Testis (tissue), 3 donors: ENCODE measurements around the gene F12. TPM values are rescaled to one million over a fixed set of nuclear protein-coding genes. Genes with fewer than 3 reads are reported as not detected.

Source experiments
- DNase-seq: peaks from one replicate; pipeline ENCODE4 v3.0.0-alpha.2; 2019
- H3K27ac ChIP-seq, 2 donors: fragments of 200-600 bp; sonication (generic); one replicate each; pipeline ENCODE4 v1.5.1; 2019
- H3K27me3 ChIP-seq: fragments of 200-600 bp; sonication (generic); one replicate; pipeline ENCODE4 v1.5.1; 2019
- H3K36me3 ChIP-seq: fragments of 200-600 bp; sonication (generic); one replicate; pipeline ENCODE4 v1.5.1; 2017; ENCODE audit warnings: low read depth; ENCODE audit errors: missing control alignments
- H3K4me1 ChIP-seq: fragments of 200-600 bp; sonication (generic); one replicate; pipeline ENCODE4 v1.5.1; 2019
- H3K4me3 ChIP-seq, 2 donors: fragments of 200-600 bp; sonication (generic); one replicate each; pipeline ENCODE4 v1.5.1; 2017 to 2019
- H3K9me3 ChIP-seq: fragments of 200-600 bp; sonication (generic); one replicate; pipeline ENCODE4 v1.5.1; 2017
- CTCF ChIP-seq, 3 experiments: fragments of 450-650 bp in 2 of 3; fragments of 200-600 bp in 1 of 3; sonication (generic) in 1 of 3; IDR thresholded peaks; one replicate each; pipeline ENCODE4 v1.5.1; 2016 to 2019; ENCODE audit warnings: antibody characterized with exemption in 3 of 3, mild to moderate bottlenecking in 2 of 3, moderate library complexity in 1 of 3
- POLR2A ChIP-seq: fragments of 450-650 bp; IDR thresholded peaks from one replicate; pipeline ENCODE4 v1.6.1; 2017; ENCODE audit warnings: antibody characterized with exemption, mild to moderate bottlenecking, moderate library complexity
- WGBS, 2 donors: methylation state at CpG; one replicate each; pipeline ENCODE4 v1.1.5; 2018; 5-methylcytosine and 5-hydroxymethylcytosine counted together
- intact Hi-C: fragments of 100-400 bp; cut with DNase I; formaldehyde crosslinking; loops from one replicate; pipeline ENCODE4 v1.15.1; 2023; ENCODE audit warnings: low total_unique reads
- polyA plus RNA-seq: library from polyadenylated mRNA; stranded (reverse); fragments of 350-450 nt; fragmentation: Illumina TruSeq; extraction: RNeasy Lipid Tissue Mini Kit (QIAGEN cat#74804); gene quantifications from one replicate; pipeline ENCODE4 v1.2.3, GENCODE V29; 2014; ENCODE audit warnings: low read depth, low replicate concordance; ENCODE audit not compliant: insufficient read depth
- total RNA-seq, 2 donors: library from RNA; depleted of rRNA; stranded (reverse); fragments of >200 nt; gene quantifications; one replicate each; pipeline ENCODE4 v1.2.3, GENCODE V29; 2016

The F12 gene
- total and polyA plus RNA-seq, 3 donors from 2014 or later = 4.9 to 5.8 (median 5.3) TPM

- no peak for TF ChIP-seq POLR2A
- peak in 1 of 3 experiments; percentile 7 for TF ChIP-seq CTCF (IDR thresholded peaks at IDR 0.05)
- 0 to 8% methylated on average over 2 to 31 of the region's 31 CpGs for WGBS, 2 donors
- DNase-seq = peak; percentile 58
- Histone ChIP-seq H3K36me3 (no peaks in the 10 kb centered on the region), H3K27ac (peak overlapping the region; percentile 24 to 55), H3K4me1 (peaks cover 14% of the 10 kb centered on the region), H3K9me3 (no peaks in the 10 kb centered on the region), H3K27me3 (no peaks in the 10 kb centered on the region), H3K4me3 (peak overlapping the region; percentile 58 to 66)
- intact Hi-C loops = no loop called here
Measured at GRCh38 chr5:177453852-177454396, 44.6 kb upstream of the F12 start.

- intact Hi-C loops = no loop called here
Measured at GRCh38 chr5:177452688-177453638, 43.6 kb upstream of the F12 start.

GRCh38 chr5:177450667-177451424 lies 41.5 kb upstream of the F12 start:
- no peaks in the 10 kb centered on the region for H3K27me3 ChIP-seq
- no peaks in the 10 kb centered on the region for H3K36me3 ChIP-seq
- no peaks in the 10 kb centered on the region for H3K9me3 ChIP-seq
- no peak overlapping the region for H3K4me3 ChIP-seq
- H3K4me1 ChIP-seq = peaks cover 26% of the 10 kb centered on the region
- WGBS, 2 donors = 70 to 84% methylated on average over 8 to 9 of the region's 10 CpGs
- intact Hi-C loops = no loop called here
- DNase-seq = peak; percentile 64
- TF ChIP-seq CTCF (IDR thresholded peaks at IDR 0.05) (no peak), POLR2A (no peak)
- H3K27ac ChIP-seq = no peak overlapping the region

More at GRCh38 chr5:177452688-177453638, 43.6 kb upstream of the F12 start:
- Histone ChIP-seq H3K9me3 (no peaks in the 10 kb centered on the region), H3K27ac (no peak overlapping the region), H3K27me3 (no peaks in the 10 kb centered on the region), H3K4me3 (no peak overlapping the region), H3K4me1 (peaks cover 15% of the 10 kb centered on the region), H3K36me3 (no peaks in the 10 kb centered on the region)
- TF ChIP-seq CTCF (IDR thresholded peaks at IDR 0.05) (no peak), POLR2A (no peak)
- DNase-seq = no peak
- WGBS, 2 donors = 70 to 87% methylated on average over 12 to 15 of the region's 17 CpGs

GRCh38 chr5:177449140-177450061 lies 40.0 kb upstream of the F12 start:
- no peaks in the 10 kb centered on the region for H3K27me3 ChIP-seq
- H3K27ac ChIP-seq = no peak overlapping the region

More at GRCh38 chr5:177449140-177450061, 40.0 kb upstream of the F12 start:
- intact Hi-C loops = no loop called here
- no peak for DNase-seq
- H3K4me3 ChIP-seq = no peak overlapping the region
- H3K4me1 ChIP-seq = peaks cover 26% of the 10 kb centered on the region
- no peaks in the 10 kb centered on the region for H3K36me3 ChIP-seq
- 85 to 93% methylated on average over 12 to 18 of the region's 18 CpGs for WGBS, 2 donors
- no peaks in the 10 kb centered on the region for H3K9me3 ChIP-seq
- TF ChIP-seq CTCF (IDR thresholded peaks at IDR 0.05) (no peak), POLR2A (no peak)
